Muscle layer of duodenum (tissue), 2 donors: Measurements from ENCODE around the gene HAPLN1.
"Not testable (repeated sequence)": the region's sequence is repeated elsewhere in the genome, so short reads cannot be mapped to it uniquely, and the experiment has no call there.

Experiments used
- H3K27ac ChIP-seq: one replicate; pipeline ENCODE4 v1.7.0; 2013; ENCODE audit warnings: mild to moderate bottlenecking, low read length
- H3K27me3 ChIP-seq: one replicate; pipeline ENCODE4 v1.7.0; 2013; ENCODE audit warnings: low read depth, mild to moderate bottlenecking, control low read depth, low read length
- H3K36me3 ChIP-seq, 2 donors: one replicate each; pipeline ENCODE4 v1.7.0; 2013; ENCODE audit warnings: low read length in 2 of 2, control low read depth in 1 of 2, mild to moderate bottlenecking in 1 of 2; ENCODE audit not compliant: insufficient read depth in 2 of 2, control insufficient read depth in 1 of 2
- H3K4me1 ChIP-seq, 2 donors: one replicate each; pipeline ENCODE4 v1.7.0; 2013; ENCODE audit warnings: low read length in 2 of 2, mild to moderate bottlenecking in 2 of 2, control low read depth in 1 of 2, moderate library complexity in 1 of 2; ENCODE audit not compliant: insufficient read depth in 2 of 2, control insufficient read depth in 1 of 2
- H3K4me3 ChIP-seq, 2 donors: one replicate each; pipeline ENCODE4 v1.7.0; 2013; ENCODE audit warnings: low read length in 2 of 2, low read depth in 1 of 2, mild to moderate bottlenecking in 1 of 2
- H3K9me3 ChIP-seq, 2 donors: one replicate each; pipeline ENCODE4 v1.7.0; 2013; ENCODE audit warnings: low read length in 2 of 2, control low read depth in 1 of 2, mild to moderate bottlenecking in 1 of 2; ENCODE audit not compliant: control insufficient read depth in 1 of 2
- donor health status: healthy.

HAPLN1 gene

DNA sequence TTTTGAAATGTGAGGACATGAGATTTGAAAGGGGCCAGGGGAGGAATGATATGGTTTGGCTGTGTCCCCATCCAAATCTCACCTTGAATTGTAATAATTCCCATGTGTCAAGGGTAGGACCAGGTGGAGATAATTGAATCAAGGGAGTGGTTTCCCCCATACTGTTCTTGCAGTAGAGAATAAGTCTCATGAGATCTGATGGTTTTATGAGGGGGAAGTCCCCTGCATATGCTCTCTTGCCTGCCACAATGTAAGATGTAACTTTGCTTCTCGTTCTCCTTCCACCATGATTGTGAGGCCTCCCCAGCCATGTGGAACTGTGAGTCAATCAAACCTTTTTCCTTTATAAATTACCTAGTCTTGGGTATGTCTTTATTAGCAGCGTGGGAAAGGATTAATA is 15.5 kb upstream of the HAPLN1 start:
- H3K4me1 ChIP-seq, H3K27me3 ChIP-seq, H3K36me3 ChIP-seq, H3K9me3 ChIP-seq, H3K4me3 ChIP-seq, H3K27ac ChIP-seq: not testable (repeated sequence)

DNA sequence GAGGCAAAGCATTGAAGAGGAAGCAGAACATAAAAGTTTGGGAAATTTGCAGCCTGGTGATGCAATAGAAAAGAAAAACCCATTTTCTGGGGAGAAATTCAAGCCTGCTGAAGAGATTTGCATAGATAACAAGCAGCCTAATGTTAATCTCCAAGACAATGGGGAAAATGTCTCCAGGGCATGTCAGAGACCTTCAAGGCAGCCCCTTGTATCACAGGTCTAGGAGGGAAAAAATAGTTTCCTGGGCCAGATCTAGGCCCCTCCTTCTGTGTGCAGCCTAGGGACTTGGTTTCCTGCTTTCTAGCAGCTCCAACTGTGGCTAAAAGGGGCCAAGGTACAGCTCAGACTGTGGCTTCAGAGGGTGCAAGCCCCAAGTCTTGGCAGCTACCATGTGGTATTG is 14.4 kb upstream of the HAPLN1 start:
- not testable (repeated sequence) for H3K27me3 ChIP-seq, H3K4me1 ChIP-seq, H3K27ac ChIP-seq, H3K36me3 ChIP-seq, H3K4me3 ChIP-seq, H3K9me3 ChIP-seq

DNA sequence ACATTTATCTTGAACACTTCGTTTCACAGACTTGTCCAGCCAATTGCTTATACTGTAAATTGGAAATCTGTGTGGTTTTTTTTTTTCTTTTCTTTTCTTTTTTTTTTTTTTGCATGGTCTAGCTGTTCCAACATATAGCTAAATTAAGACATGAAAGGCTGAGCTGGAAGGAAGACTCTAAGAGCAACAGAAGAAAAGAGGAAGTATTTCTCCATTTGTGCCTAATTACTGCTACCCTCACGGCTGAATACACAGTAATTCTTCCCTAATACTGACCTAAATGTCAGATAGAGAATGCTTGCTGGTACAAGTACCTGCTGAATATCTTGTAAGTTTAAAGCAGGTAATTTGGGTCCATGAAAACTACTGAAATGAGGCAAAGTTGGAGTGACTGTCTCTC is 11.0 kb upstream of the HAPLN1 start:
- Histone ChIP-seq H3K4me1 (no peaks in the 10 kb centered on the region), H3K9me3 (no peaks in the 10 kb centered on the region), H3K27me3 (no peaks in the 10 kb centered on the region), H3K36me3 (no peaks in the 10 kb centered on the region), H3K27ac (no peak overlapping the region), H3K4me3 (no peak overlapping the region)

DNA sequence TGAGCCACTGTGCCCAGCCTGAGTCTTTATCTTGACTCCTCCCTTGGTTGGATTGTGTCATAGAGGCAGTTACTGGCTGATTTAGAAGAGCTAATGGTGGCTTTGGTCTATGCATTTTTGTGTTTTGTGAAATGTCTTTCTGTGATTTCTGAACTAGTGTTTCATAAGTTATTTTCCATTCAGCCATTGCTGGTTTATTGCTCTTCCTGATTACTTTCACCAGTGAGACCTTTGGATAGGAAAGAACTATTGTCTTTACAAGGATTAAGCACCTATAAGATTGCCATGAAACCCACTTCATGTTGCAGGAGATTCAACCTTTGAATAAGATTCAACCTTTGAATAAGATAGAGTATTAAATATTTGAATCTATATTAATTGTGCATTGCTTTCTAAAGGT is 8.7 kb upstream of the HAPLN1 start:
- Histone ChIP-seq H3K27ac (no peak overlapping the region), H3K4me3 (no peak overlapping the region), H3K4me1 (no peaks in the 10 kb centered on the region), H3K9me3 (no peaks in the 10 kb centered on the region), H3K27me3 (no peaks in the 10 kb centered on the region), H3K36me3 (no peaks in the 10 kb centered on the region)

- Histone ChIP-seq H3K9me3 (no peaks in the 10 kb centered on the region), H3K27ac (no peak overlapping the region), H3K27me3 (no peaks in the 10 kb centered on the region), H3K4me1 (no peaks in the 10 kb centered on the region), H3K36me3 (no peaks in the 10 kb centered on the region), H3K4me3 (no peak overlapping the region)
Observed at GRCh38 chr5:83726912-83727311, 6.3 kb upstream of the HAPLN1 start.

DNA sequence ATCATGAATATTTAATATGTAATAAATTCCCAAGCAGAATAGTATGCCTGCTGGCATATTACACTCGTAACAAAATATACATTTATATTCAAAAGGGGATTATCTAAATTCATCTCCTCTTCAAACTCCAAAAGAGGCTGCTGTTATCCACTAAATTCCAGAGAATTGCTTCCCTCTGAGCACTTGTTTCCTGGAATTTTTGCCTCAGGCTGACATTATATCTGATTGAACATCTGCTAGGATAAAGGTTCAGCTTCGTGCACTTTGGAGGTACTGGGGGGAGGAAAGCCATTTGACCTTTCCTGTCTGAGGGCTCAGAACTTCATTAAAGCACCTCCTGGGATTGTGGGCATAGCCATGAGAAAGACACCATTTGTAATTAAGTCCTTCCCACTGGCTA is 4.3 kb upstream of the HAPLN1 start:
- H3K36me3 ChIP-seq = no peaks in the 10 kb centered on the region
- H3K4me3 ChIP-seq = no peak overlapping the region
- no peaks in the 10 kb centered on the region for H3K9me3 ChIP-seq
- no peak overlapping the region for H3K27ac ChIP-seq
- H3K4me1 ChIP-seq = peaks cover 0 to 3% of the 10 kb centered on the region in 2 donors
- H3K27me3 ChIP-seq = peaks cover 8% of the 10 kb centered on the region

DNA sequence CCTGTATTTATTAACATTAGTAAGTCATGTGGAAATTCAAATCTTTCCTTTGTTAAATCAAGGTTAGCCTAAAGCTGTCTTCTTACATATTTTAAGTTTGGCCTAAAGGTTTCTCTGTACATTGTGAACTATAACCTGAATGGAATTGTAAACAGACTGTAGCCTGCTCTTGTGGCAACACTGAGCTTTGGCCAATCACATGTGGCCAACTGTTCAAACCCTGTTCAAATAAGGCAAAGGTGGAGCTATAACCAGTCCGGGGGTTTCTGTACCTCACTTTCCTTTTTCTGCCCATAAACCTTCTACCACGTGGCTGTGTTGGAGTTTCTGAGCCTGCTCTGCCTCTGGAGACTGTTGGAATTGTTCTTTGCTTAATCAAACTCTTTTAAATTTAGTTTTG is 3.3 kb upstream of the HAPLN1 start:
- H3K9me3 ChIP-seq = no peaks in the 10 kb centered on the region
- H3K27me3 ChIP-seq = peaks cover 8% of the 10 kb centered on the region
- H3K4me3 ChIP-seq = no peak overlapping the region

DNA sequence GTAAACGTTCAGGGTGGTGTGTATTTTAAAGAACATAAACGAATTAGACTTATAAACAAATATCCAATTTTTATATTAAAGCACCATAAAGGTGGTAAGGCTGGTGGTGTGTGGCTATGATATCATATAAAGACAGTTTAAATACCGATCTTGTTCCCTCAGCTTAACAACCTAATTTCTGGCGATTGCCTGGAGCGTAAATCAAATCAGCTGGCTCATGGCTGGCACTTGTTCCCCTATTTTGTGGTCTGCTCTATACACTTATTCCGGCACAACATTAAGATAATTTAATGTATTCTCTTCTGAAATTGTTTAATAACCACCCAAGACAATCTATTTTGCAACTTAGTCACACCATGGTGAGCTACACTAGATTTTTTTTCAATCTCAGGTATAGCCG is 2.4 kb upstream of the HAPLN1 start:
- peaks cover 0 to 3% of the 10 kb centered on the region in 2 donors for H3K4me1 ChIP-seq
- no peak overlapping the region for H3K4me3 ChIP-seq
- H3K27me3 ChIP-seq = peaks cover 8% of the 10 kb centered on the region
- H3K27ac ChIP-seq = no peak overlapping the region
- H3K9me3 ChIP-seq = no peaks in the 10 kb centered on the region
- no peaks in the 10 kb centered on the region for H3K36me3 ChIP-seq

More for the DNA sequence above, 3.3 kb upstream of the HAPLN1 start:
- H3K27ac ChIP-seq = no peak overlapping the region
- H3K36me3 ChIP-seq = no peaks in the 10 kb centered on the region
- H3K4me1 ChIP-seq = peaks cover 0 to 3% of the 10 kb centered on the region in 2 donors

DNA sequence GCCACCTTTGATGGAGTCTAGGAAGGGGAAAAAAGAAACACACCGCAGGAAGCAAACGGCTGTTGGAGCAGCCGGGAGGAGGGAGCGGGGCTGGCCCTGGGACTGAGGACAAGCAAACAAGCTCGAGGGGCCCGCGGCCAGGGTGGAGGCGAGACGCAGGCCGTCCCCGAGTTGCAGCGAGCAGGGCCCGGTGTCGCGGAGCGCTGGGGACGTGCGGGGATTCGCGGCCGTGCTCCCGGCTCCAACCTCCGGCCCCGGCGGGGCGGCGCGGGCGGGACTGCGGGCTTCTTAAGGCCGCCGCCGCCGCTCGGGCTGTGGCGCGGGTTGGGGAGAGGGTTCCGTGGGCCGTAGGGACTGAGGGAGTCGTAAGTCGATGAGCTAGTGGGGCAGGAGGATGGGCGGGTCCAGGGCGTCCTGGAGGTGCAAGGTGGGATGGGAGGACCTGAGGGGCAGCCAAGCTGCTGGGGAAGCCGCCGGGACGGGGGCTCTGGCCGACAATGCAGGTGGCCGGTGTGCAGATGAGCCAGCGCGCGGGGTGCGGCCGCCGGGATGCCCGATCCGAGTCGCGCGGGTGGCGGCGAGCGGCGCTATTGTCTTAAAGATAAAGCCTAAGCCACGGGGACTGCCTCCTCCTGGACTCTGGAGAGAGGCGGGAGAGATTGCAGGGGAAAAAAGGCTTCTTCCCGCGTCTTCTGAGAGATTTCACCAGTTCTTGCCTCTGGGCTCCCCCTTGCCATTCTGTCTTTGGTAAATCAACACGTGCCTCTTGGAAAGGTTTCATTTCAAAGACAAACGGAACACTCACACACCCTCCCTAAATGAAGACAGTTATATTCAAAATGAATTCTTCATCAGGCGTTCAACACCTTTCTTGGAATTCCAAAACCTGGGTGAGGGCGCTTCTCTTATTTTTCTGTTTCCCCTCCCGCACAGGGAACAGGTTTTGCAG is 1.6 kb upstream of the HAPLN1 start:
- H3K27ac ChIP-seq = no peak overlapping the region
- H3K4me1 ChIP-seq = peaks cover 0 to 3% of the 10 kb centered on the region in 2 donors
- H3K36me3 ChIP-seq = no peaks in the 10 kb centered on the region
- peaks cover 8% of the 10 kb centered on the region for H3K27me3 ChIP-seq
- peak overlapping the region; percentile 40 to 68 for H3K4me3 ChIP-seq
- H3K9me3 ChIP-seq = no peaks in the 10 kb centered on the region

DNA sequence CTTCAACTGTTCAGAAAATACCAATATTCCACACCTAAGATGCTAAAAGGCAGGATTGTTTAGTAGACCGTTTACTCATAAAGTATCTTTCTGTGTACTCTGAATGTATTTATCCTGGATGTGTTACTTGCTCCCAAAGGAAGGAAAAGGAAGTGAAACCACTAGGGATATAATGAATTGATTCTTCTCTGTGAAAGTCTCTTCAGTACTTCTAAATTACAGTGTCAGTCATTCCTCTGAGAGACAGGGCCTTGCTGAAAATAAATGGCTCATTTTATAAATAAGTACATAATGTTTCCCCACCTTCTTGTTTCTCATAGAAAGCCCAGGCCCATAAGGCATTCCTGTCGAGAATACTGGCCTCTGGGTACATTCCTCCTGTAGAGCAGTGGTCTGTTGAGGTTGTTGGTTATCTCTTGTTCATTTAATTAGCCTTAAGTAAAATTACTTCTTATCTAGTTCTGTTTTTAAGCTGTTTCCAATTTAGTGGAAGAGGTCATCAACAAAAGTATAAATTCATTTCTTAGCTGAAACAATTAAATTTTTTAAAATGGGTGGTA is 1.6 kb downstream of the HAPLN1 start:
- Histone ChIP-seq H3K27ac (no peak overlapping the region), H3K4me1 (peaks cover 0 to 3% of the 10 kb centered on the region in 2 donors), H3K4me3 (no peak overlapping the region), H3K27me3 (peaks cover 8% of the 10 kb centered on the region), H3K9me3 (no peaks in the 10 kb centered on the region), H3K36me3 (no peaks in the 10 kb centered on the region)

DNA sequence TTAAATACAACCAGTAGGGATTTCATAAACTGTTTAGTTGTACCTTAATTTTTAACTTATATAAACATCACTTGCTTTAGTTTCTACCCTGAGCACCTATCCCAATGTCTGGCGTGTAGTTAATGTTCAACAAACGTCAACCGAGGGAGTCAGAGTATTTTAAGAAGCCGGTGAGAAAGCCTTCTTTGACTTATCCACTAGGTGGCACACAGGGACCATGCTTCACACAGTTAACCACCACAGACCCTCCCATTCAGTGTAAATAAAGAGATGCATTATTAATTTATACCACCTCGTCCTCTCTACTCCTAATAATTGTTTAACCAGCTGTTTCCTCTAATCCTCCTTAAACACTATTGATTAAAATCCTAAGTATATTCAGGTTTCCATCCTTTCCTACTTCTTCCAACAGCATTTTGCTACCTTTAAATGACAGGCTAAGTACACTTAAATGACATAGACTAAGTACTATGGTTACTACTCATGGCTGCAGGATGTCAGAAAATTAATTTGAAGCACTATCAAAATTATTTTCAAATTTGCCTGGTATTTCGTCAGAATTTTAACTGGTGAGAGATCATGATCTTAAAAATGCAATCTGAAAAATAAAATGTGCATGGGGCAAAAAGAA is 2.3 kb downstream of the HAPLN1 start:
- no peak overlapping the region for H3K4me3 ChIP-seq
- no peaks in the 10 kb centered on the region for H3K36me3 ChIP-seq
- H3K4me1 ChIP-seq = peaks cover 0 to 3% of the 10 kb centered on the region in 2 donors
- no peaks in the 10 kb centered on the region for H3K9me3 ChIP-seq
- no peak overlapping the region for H3K27ac ChIP-seq
- peaks cover 8% of the 10 kb centered on the region for H3K27me3 ChIP-seq
